Activated T-helper 2 cell treated with anti-CD3 and anti-CD28 coated beads, Interferon-gamma antibody, Interleukin-2, Interleukin-4, amounts not matched to agents 10 μg/mL and 5 μg/mL and 100 μg/mL, durations not matched to agents 14 hours and 24 hours and 36 hours (primary cell): ENCODE measurements around the gene QRICH2. TPM values are rescaled to one million over a fixed set of nuclear protein-coding genes. Genes with fewer than 3 reads are reported as not detected.
"Not testable (repeated sequence)": the region's sequence is repeated elsewhere in the genome, so short reads cannot be mapped to it uniquely, and the experiment has no call there.

Experiments used
- DNase-seq: peaks from one replicate; pipeline ENCODE4 v3.0.0; 2021; ENCODE audit warnings: low spot score
- H3K27ac Mint-ChIP-seq: one replicate; pipeline ENCODE4 v1.8.0; 2021; ENCODE audit warnings: mixed read lengths
- H3K27me3 Mint-ChIP-seq: one replicate; pipeline ENCODE4 v1.8.0; 2021; ENCODE audit warnings: low read depth, mixed read lengths
- H3K36me3 Mint-ChIP-seq: one replicate; pipeline ENCODE4 v1.8.0; 2021; ENCODE audit warnings: low read depth, mixed read lengths
- H3K4me1 Mint-ChIP-seq: one replicate; pipeline ENCODE4 v1.8.0; 2021; ENCODE audit warnings: low read depth, mixed read lengths
- H3K4me3 Mint-ChIP-seq: one replicate; pipeline ENCODE4 v1.8.0; 2021; ENCODE audit warnings: low read depth, mild to moderate bottlenecking, moderate library complexity, mixed read lengths
- H3K9me3 Mint-ChIP-seq: one replicate; pipeline ENCODE4 v1.8.0; 2021; ENCODE audit warnings: mixed read lengths
- intact Hi-C: fragments of 100-400 bp; cut with micrococcal nuclease; formaldehyde crosslinking; loops from one replicate; pipeline ENCODE4 v1.15.1; 2023
- total RNA-seq: library from RNA; stranded (reverse); gene quantifications from 2 replicates; pipeline ENCODE4 v1.2.3, GENCODE V29; 2022

The QRICH2 gene
- total RNA-seq, 1 donor from 2014 or later = 1.7 TPM

- DNase-seq = no peak
- Mint-ChIP-seq H3K27me3 (no peaks in the 10 kb centered on the region), H3K36me3 (peaks cover 34% of the 10 kb centered on the region), H3K27ac (no peak overlapping the region), H3K9me3 (no peaks in the 10 kb centered on the region), H3K4me1 (peaks cover 18% of the 10 kb centered on the region), H3K4me3 (no peak overlapping the region)
- intact Hi-C loops = no loop called here
Measured at GRCh38 chr17:76312735-76313134, 4.7 kb upstream of the QRICH2 start.

- Mint-ChIP-seq H3K27ac (no peak overlapping the region), H3K4me3 (no peak overlapping the region), H3K36me3 (peaks cover 23% of the 10 kb centered on the region), H3K9me3 (no peaks in the 10 kb centered on the region), H3K4me1 (peaks cover 6% of the 10 kb centered on the region), H3K27me3 (no peaks in the 10 kb centered on the region)
- no peak for DNase-seq
- intact Hi-C loops = no loop called here
Measured at GRCh38 chr17:76309461-76309860, 1.4 kb upstream of the QRICH2 start.

- Mint-ChIP-seq H3K9me3 (no peaks in the 10 kb centered on the region), H3K27me3 (no peaks in the 10 kb centered on the region), H3K4me1 (peaks cover 1% of the 10 kb centered on the region), H3K27ac (no peak overlapping the region), H3K4me3 (no peak overlapping the region), H3K36me3 (peaks cover 10% of the 10 kb centered on the region)
- intact Hi-C loops = no loop called here
- DNase-seq = no peak
Measured at GRCh38 chr17:76307299-76307965, 644 bp downstream of the QRICH2 start.

- H3K9me3 Mint-ChIP-seq, DNase-seq, H3K4me3 Mint-ChIP-seq, H3K27ac Mint-ChIP-seq, H3K27me3 Mint-ChIP-seq, H3K36me3 Mint-ChIP-seq, intact Hi-C loops, H3K4me1 Mint-ChIP-seq: not testable (repeated sequence)
Measured at GRCh38 chr17:76305135-76305454, 3.0 kb downstream of the QRICH2 start.

- no peaks in the 10 kb centered on the region for H3K9me3 Mint-ChIP-seq
- intact Hi-C loops = no loop called here
- peaks cover 1% of the 10 kb centered on the region for H3K4me1 Mint-ChIP-seq
- DNase-seq = no peak
- no peaks in the 10 kb centered on the region for H3K36me3 Mint-ChIP-seq
- H3K4me3 Mint-ChIP-seq = no peak overlapping the region
- H3K27ac Mint-ChIP-seq = no peak overlapping the region
- no peaks in the 10 kb centered on the region for H3K27me3 Mint-ChIP-seq
Measured at GRCh38 chr17:76304226-76305134, 3.6 kb downstream of the QRICH2 start.

- Mint-ChIP-seq H3K36me3 (no peaks in the 10 kb centered on the region), H3K27me3 (no peaks in the 10 kb centered on the region), H3K27ac (no peak overlapping the region), H3K9me3 (no peaks in the 10 kb centered on the region), H3K4me1 (peaks cover 3% of the 10 kb centered on the region), H3K4me3 (no peak overlapping the region)
- intact Hi-C loops = loop anchor here (5.0 kb wide), 1 partner anchor 175 kb away; no protein-coding TSS in a partner anchor
- no peak for DNase-seq
Measured at GRCh38 chr17:76297436-76297835, 10.6 kb downstream of the QRICH2 start.

- Mint-ChIP-seq H3K9me3 (no peaks in the 10 kb centered on the region), H3K27ac (no peak overlapping the region), H3K4me1 (peaks cover 3% of the 10 kb centered on the region), H3K27me3 (no peaks in the 10 kb centered on the region), H3K4me3 (no peak overlapping the region), H3K36me3 (no peaks in the 10 kb centered on the region)
- no peak for DNase-seq
- intact Hi-C loops = loop anchor here (5.0 kb wide), 1 partner anchor 175 kb away; no protein-coding TSS in a partner anchor
Measured at GRCh38 chr17:76296889-76297288, 11.2 kb downstream of the QRICH2 start.

GRCh38 chr17:76296186-76296585 lies 11.9 kb downstream of the QRICH2 start:
- intact Hi-C loops = loop anchor here (5.0 kb wide), 1 partner anchor 174 kb away; no protein-coding TSS in a partner anchor
- no peaks in the 10 kb centered on the region for H3K36me3 Mint-ChIP-seq
- H3K27ac Mint-ChIP-seq = no peak overlapping the region
- no peak for DNase-seq
- H3K27me3 Mint-ChIP-seq = no peaks in the 10 kb centered on the region
- no peak overlapping the region for H3K4me3 Mint-ChIP-seq
- no peaks in the 10 kb centered on the region for H3K9me3 Mint-ChIP-seq
- peaks cover 3% of the 10 kb centered on the region for H3K4me1 Mint-ChIP-seq

- H3K36me3 Mint-ChIP-seq = no peaks in the 10 kb centered on the region
- H3K4me1 Mint-ChIP-seq = no peaks in the 10 kb centered on the region
- no peaks in the 10 kb centered on the region for H3K9me3 Mint-ChIP-seq
- H3K4me3 Mint-ChIP-seq = no peak overlapping the region
- DNase-seq = no peak
- intact Hi-C loops = no loop called here
- no peak overlapping the region for H3K27ac Mint-ChIP-seq
- H3K27me3 Mint-ChIP-seq = no peaks in the 10 kb centered on the region
Measured at GRCh38 chr17:76293106-76293505, 15.0 kb downstream of the QRICH2 start.

- H3K36me3 Mint-ChIP-seq = no peaks in the 10 kb centered on the region
- no peak for DNase-seq
- no peak overlapping the region for H3K4me3 Mint-ChIP-seq
- H3K27ac Mint-ChIP-seq = no peak overlapping the region
- H3K9me3 Mint-ChIP-seq = no peaks in the 10 kb centered on the region
- H3K27me3 Mint-ChIP-seq = no peaks in the 10 kb centered on the region
- no peaks in the 10 kb centered on the region for H3K4me1 Mint-ChIP-seq
- intact Hi-C loops = no loop called here
Measured at GRCh38 chr17:76292567-76292966, 15.5 kb downstream of the QRICH2 start.

- intact Hi-C loops = no loop called here
Measured at GRCh38 chr17:76281573-76282371, 26.3 kb downstream of the QRICH2 start.

GRCh38 chr17:76280650-76281049 lies 27.4 kb downstream of the QRICH2 start:
- Mint-ChIP-seq H3K36me3 (no peaks in the 10 kb centered on the region), H3K4me1 (peaks cover 7% of the 10 kb centered on the region), H3K9me3 (no peaks in the 10 kb centered on the region), H3K27ac (no peak overlapping the region), H3K4me3 (no peak overlapping the region), H3K27me3 (no peaks in the 10 kb centered on the region)
- intact Hi-C loops = no loop called here
- DNase-seq = no peak

More at GRCh38 chr17:76281573-76282371, 26.3 kb downstream of the QRICH2 start:
- Mint-ChIP-seq H3K4me1 (peaks cover 6% of the 10 kb centered on the region), H3K4me3 (no peak overlapping the region), H3K9me3 (no peaks in the 10 kb centered on the region), H3K36me3 (no peaks in the 10 kb centered on the region), H3K27ac (no peak overlapping the region), H3K27me3 (no peaks in the 10 kb centered on the region)
- no peak for DNase-seq
